Activated T-cell treated with anti-CD3 and anti-CD28 coated beads, Interleukin-2, amount 50 U/mL, for 1 hour (primary cell): ENCODE measurements around the gene ERBB4.
"Not testable (repeated sequence)": the region's sequence is repeated elsewhere in the genome, so short reads cannot be mapped to it uniquely, and the experiment has no call there.

ENCODE experiments used
- DNase-seq: peaks from one replicate; pipeline ENCODE4 v3.0.0-alpha.2; 2020

ERBB4 gene

GRCh38 chr2:211664321-211664720 is 874.3 kb downstream of the ERBB4 start:
- DNase-seq, result no peak

DNA sequence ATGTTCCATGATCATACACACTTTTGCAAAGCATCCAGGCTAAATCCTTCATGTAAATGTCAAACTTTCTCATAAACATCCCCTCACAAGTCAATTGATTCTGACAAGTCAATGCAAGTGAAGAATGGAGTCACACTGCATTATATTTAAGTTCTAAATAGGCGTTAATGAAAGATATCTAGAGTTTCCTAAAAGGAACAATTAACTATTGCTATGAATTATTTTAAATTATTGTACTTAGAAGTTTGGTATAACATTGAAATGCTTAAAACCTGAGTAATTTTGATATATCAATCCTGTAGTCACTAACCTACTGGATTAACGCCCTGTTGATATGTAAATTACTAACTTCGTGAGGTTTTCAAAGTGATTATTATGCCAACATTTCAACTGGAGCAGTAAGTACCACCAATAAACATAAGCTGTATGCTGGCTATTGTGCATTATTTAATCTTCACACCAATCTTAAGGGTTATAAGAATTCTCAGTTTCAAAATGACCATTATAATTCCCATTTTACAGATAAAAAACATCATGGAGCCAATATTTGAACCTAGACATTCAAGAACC is 884.3 kb downstream of the ERBB4 start:
- no peak for DNase-seq

DNA sequence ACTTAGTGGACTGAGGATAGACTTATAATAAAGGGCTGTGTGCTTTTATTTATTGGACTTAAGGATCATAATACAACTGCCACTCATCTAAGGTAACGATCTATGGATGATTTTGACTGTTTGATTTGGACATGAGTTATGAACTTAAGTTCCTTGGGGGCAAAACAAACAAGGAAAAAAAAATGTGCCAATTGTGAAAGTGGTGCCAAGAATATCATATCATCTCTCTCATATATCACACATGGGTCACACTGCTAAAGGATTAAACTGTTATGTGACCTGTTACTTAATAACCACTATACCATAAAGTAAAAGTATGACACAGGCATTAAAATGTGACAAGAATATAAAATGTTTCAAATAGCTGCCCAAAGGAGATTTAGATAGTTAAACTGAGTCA is 886.3 kb downstream of the ERBB4 start:
- no peak for DNase-seq

DNA sequence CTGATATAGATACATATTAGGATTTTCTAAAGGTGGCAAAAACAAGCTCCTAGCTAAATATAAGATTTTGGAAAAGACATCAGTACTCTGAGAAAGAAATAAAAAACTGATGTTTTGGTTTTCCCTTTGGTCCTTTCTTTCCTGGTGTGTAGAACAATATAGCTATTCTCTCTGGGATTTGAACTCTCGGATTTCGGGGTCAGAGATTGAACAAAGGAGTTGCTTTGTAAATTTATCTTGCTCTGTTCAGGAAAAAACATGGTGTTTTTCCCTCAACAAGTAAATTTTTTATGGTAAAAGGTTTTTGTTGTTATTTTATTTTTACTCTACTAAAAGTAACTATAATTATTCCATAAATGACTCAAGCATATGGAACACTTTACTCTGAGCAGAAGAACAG is 889.3 kb downstream of the ERBB4 start:
- no peak for DNase-seq

DNA sequence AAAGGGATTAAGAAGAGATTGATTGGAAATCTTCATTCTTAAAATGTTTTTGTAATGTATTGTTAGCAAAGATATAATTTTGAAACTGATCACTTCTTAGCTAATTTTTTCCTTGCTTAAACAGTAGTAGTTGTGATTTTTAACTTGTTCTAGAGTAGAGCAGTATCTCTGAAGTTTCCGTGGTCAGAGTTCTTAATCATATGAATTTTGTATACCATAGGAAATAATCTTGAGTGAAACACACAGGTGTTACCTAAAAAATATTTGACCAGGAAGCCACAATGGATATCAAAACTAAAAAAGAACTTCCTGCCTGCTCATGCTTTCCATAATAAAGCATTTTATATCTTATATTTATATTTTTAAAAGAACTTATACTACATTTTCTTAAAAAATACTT is 907.1 kb downstream of the ERBB4 start:
- no peak for DNase-seq

DNA sequence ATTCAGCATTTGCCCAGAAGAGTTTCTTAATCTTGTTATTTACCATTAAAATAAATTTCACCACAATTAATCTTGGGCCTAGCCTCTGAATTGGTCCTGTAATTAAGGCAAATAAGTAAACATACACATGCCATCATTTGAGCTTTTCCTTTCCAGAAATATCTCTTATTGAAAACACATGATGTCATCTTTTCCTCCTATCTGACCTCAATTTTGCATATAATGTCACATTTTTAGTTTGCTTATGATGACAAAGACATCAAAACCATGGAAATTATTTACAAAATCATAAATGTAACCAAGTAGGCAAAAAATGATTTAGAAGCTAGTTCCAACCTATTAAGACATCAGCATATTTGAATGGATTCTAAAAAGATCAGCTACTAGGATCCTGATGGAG is 915.5 kb downstream of the ERBB4 start:
- DNase-seq, result no peak

GRCh38 chr2:211620986-211621385 is 917.6 kb downstream of the ERBB4 start:
- no peak for DNase-seq

DNA sequence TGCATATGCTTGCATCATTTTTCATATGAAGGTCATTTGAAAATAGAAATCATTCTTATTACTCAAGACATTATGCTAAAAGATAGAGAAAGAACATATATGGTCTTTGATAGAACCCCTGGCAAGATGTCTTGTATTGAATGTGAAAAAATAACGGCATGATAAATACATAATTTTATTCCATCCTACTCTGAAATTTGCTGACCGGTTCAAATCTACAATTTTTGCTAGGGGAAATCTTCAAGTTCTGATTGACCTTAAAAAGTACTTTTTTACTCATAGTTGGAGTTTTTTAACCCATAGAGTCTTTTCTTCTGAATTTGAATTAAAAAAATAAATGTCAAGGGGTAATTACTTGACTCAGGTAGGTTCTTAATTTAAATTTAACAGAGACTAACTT is 920.8 kb downstream of the ERBB4 start:
- DNase-seq, result no peak

GRCh38 chr2:211611621-211612020 is 927.0 kb downstream of the ERBB4 start:
- no peak for DNase-seq

- no peak for DNase-seq
Observed at GRCh38 chr2:211611061-211611518, 927.5 kb downstream of the ERBB4 start.

- DNase-seq, result no peak
Observed at GRCh38 chr2:211609127-211609526, 929.5 kb downstream of the ERBB4 start.

DNA sequence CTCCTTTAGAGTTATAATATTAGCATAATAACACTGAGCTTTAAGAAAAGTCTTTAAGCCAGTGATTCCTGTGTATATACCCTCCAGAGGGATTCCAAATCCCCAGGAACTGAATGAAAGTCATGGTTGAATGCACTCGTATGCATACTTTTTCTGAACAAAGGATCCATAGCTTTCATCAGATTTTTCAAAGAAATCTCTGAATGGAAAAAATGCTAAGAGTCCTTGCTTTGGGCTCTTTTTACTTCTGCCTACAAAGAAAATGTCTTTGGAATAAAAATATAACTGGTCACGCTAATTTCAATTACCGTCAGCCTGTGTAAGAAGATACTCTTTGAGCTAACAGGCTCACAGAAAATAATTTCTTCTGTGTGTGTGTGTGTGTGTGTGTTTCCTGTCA is 939.5 kb downstream of the ERBB4 start:
- no peak for DNase-seq

GRCh38 chr2:211598238-211598637 is 940.4 kb downstream of the ERBB4 start:
- DNase-seq, result no peak

- DNase-seq, result not testable (repeated sequence)
Observed at GRCh38 chr2:211592006-211592405, 946.6 kb downstream of the ERBB4 start.

GRCh38 chr2:211591426-211591825 is 947.2 kb downstream of the ERBB4 start:
- no peak for DNase-seq

DNA sequence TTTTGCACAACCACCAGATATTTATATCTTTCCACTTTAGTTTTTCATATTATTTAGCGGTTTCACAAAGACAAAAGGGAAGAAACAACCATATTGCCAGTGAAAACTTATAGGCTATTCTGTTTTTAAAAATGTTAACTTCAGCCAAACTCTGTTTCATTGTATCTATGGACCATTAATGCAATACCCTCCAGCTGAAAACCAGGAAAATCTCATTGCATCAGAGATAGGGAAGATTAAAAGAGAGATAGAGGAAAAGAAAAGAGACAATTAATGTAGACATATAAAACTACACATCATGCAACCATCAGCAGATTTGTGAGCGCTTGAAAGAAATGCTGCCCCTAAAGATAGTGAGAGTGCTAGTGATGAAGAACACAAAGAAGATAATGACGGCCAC is 970.2 kb downstream of the ERBB4 start:
- no peak for DNase-seq

DNA sequence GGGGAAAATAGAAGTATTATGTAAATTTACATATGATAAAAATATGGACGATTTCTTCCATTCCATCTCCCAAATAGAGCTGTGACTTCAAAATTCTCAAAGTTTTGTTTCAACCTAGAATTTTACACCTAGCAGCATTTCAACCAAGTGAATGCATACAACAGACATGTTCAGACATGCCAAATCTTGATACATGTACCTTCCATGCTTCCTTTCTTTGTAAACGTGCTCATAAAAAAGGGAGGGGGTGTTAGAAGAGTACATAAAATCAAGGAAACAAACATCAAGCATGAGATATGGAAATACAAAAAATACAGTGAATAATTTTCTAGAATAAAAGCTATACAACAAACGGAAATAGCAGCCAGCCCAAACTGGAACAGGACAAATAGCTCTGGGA is 974.2 kb downstream of the ERBB4 start:
- DNase-seq, result no peak

DNA sequence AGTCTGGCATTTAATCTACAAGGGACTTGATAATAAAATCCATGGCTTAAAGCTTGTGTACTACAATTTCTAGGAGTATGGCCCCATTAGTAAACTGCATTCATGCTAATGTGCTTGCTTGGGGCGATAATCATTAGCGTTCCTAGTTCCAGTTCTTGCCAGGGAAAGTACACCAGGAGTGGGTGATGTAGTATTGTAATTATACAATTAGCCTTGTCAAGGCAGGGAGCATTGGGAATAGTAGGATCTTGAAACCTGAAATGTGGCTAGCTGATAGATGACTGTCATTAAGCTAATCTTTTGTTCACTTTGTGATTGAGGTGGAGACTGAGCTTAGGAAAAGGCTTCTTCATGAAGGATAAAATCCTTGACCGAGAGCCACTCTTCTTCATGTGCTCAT is 993.0 kb downstream of the ERBB4 start:
- no peak for DNase-seq

DNA sequence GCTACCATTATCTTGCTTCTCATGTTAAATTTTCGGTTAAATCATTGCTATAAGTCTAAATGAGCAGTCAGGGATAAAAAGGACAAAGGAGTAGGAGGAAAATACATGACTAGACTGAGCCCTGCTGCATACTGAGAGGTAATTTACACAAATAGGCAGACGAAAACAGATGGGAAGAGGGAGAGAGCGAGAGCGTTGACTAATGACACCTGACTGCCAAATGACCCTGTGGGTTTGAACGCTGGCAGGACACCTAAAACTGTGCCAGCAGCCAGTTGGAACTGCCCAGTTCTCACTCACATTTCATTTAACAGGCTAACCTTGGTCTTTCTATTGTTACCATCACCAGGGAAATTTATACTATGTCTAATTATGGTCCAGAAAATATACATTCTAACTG is 1004.0 kb downstream of the ERBB4 start:
- no peak for DNase-seq

DNA sequence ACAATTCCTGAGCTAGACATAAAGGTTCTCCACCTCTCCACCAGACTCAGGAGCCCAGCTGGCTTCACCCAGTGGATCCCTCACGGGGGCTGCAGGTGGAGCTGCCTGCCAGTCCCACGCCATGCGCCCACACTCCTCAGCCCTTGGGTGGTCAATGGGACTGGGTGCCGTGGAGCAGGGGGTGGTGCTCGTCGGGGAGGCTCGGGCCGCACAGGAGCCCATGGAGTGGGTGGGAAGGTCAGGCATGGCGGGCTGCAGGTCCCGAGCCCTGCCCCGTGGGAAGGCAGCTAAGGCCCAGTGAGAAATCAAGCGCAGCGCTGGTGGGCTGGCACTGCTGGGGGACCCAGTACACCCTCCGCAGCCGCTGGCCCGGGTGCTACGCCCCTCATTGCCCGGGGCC is 1014.4 kb downstream of the ERBB4 start:
- DNase-seq, result not testable (repeated sequence)

- DNase-seq, result no peak
Observed at GRCh38 chr2:211516537-211516936, 1022.1 kb downstream of the ERBB4 start.

DNA sequence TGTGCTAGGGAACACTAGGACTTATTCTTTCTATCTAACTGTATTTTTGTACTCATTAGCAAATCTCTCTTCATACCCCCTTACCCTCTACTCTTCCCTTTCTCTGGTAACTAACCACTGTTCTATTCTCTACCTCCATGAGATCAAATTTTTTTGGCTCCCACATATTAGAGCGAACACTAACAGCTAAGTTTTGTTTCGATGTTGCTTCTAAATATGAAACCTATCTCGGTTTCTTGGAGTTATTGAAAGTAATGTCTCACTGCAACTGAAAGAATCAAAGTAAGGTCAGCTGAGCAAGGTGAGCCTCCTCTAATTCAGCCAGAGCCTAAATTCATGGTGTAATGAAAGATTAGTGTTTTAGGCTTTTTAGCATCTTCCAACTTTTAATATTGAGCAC is 1024.6 kb downstream of the ERBB4 start:
- no peak for DNase-seq

DNA sequence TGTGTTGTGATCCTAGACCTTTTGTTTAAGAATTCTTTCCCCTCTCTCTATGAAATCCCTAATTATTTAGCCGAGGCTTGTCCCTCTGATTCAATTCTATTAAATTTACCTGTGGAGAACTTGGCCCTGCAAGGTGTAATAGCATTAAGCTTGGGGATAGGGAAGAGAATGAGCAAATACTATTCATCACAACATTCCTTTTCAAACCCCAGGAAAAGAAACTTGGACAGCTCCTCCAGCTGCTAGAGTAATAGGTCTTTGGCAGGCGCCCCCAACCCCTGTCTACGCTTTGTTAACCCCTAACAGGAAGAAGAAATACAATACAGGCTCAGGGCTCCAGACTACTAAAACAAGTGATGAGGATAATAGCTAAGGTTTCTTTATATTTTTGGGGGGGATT is 1025.2 kb downstream of the ERBB4 start:
- no peak for DNase-seq

GRCh38 chr2:211512806-211513205 is 1025.8 kb downstream of the ERBB4 start:
- no peak for DNase-seq

GRCh38 chr2:211503856-211504255 is 1034.7 kb downstream of the ERBB4 start:
- DNase-seq, result no peak

DNA sequence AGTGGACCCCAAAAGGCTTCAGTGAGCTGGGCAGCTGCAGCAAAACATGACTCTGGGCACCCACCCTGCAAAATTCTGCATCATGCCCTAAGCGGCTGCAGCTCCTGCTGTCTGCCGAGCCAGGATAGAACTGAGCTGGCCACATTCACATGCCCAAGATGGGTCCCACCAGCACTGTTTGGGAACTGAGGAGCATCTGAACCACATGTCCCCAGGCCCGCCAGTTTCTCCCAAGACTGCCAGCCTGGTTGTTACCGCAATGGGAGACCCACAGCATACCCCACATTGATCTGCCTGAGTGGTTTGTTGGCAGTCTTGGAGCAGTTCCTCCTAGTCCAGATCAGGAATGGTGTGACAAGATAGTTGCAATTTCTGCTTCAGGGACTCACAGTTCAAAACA is 1035.4 kb downstream of the ERBB4 start:
- no peak for DNase-seq
